GM12875 (cell line): Measurements from ENCODE around the gene RNF157.
"Not testable (repeated sequence)": the region's sequence is repeated elsewhere in the genome, so short reads cannot be mapped to it uniquely, and the experiment has no call there.

ENCODE experiments used
- H3K4me3 ChIP-seq: one replicate; pipeline ENCODE4 v1.5.1; 2011; ENCODE audit warnings: low read depth, low read length, control low read depth
- TF ChIP-seq, protein P1 (sequence below): IDR thresholded peaks from 2 replicates; pipeline ENCODE4 v1.5.1; 2011; ENCODE audit warnings: low read depth, mild to moderate bottlenecking, control low read depth, inconsistent platforms, low read length, moderate library complexity, borderline replicate concordance; ENCODE audit not compliant: insufficient read depth

Gene RNF157

DNA sequence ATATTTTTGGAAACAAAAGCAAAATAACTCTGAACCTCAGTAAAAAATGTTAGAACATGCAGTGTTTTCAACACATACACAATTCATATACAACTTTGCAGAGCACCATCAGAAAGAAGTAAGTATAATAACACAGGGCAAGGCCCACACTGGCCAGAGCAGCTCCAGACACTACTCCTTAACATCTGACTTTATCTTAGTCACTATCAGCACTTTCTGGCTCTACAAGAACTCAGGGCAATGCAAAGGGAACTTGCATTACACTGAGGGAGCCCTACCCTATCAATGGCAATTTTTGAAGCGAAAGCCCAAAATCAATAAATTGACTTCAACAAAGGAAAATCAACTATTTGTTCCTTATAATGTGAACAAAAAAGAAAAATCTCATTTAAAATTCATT, 16.5 kb downstream of the RNF157 start:
- no peak overlapping the region for H3K4me3 ChIP-seq
- TF ChIP-seq, protein P1, sequence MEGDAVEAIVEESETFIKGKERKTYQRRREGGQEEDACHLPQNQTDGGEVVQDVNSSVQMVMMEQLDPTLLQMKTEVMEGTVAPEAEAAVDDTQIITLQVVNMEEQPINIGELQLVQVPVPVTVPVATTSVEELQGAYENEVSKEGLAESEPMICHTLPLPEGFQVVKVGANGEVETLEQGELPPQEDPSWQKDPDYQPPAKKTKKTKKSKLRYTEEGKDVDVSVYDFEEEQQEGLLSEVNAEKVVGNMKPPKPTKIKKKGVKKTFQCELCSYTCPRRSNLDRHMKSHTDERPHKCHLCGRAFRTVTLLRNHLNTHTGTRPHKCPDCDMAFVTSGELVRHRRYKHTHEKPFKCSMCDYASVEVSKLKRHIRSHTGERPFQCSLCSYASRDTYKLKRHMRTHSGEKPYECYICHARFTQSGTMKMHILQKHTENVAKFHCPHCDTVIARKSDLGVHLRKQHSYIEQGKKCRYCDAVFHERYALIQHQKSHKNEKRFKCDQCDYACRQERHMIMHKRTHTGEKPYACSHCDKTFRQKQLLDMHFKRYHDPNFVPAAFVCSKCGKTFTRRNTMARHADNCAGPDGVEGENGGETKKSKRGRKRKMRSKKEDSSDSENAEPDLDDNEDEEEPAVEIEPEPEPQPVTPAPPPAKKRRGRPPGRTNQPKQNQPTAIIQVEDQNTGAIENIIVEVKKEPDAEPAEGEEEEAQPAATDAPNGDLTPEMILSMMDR: no peak

DNA sequence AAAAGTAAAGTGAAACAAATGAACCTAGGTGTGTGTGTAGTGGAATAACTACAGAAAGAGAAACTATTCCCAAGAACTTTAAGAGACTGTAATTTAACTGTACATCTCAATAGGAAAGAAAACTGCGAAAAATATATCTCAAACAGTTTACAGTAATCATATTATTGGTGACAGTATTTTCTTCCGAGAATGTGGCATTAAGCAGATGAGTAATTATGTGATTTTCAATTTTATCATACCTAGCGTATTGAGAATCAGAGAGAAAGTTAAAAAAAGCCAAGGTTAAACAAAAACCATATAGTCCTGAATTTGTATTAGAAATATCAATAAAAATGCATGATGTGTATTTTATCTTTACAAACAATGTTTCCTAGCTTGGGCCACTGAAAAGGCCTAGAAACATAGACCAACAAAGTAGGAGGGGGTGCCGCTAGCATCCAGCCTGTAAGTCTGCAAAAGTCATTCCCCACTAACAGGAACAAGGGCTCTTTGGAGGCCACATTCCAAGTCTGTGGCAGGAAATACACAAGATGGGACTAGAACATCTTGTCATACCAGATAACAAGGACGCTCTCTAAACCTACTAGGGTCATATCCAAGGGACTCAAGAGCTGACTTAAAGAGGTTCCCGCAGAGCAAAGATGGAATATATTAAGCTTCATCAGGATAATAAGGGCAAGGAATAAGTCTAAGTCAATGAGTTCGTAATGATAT, 20.5 kb downstream of the RNF157 start:
- H3K4me3 ChIP-seq: no peak overlapping the region
- TF ChIP-seq, protein P1: no peak

DNA sequence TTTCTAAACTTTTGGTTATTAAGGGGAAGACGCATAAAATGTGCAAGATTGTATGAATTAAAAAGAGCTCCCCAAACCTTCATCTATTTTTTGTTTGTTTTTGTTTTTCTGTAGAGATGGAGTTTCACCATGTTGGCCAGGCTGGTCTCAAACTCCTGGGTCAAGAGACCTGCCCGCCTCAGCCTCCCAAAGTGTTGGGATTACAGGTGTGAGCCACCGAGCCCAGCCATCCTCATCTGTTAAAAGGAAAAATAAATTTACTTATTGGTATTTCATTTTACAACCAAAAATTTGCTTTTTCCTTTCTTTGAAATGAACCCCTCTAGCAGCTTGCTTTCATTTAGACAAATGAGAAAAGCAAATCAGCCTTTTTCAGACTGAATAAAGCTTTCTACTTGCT, 23.2 kb downstream of the RNF157 start:
- TF ChIP-seq, protein P1: no peak
- H3K4me3 ChIP-seq: no peak overlapping the region

DNA sequence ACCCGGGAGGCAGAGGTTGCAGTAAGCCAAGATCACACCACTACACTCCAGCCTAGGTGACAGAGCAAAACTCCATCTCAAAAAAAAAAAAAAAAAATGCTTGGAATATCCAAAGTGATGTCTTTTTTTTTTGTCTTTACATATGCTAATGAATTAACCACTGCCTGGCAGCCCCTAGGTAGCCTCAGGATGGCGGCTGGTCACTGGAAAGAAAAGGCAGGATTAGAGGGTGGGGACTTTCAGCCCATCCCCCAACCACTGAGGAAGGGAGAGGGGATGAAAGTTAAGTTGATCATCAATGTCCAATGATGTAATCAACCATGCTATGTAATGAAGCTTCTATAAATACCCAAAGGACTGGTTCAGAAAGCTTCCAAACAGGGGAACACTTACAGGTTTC, 26.8 kb downstream of the RNF157 start:
- no peak overlapping the region for H3K4me3 ChIP-seq
- TF ChIP-seq, protein P1: no peak

DNA sequence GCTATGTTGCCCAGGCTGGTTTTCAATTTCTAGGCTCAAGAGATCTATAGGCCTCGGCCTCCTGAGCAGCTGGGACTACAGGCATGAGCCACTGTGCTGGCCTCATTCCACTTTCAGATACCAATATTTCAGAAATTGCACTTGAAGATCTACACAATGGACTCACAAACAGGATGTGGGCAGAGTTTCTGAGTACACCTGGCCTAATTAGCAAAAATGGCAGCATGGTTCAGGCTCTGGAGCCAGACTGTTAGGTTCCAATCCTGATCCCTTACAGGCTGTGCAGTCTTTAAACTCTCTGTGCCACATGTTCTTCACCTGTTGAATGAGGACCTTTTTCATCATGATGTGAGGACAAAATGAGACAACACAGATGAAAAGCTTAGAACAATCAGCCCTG, 32.2 kb downstream of the RNF157 start:
- H3K4me3 ChIP-seq: no peak overlapping the region
- TF ChIP-seq, protein P1: no peak

DNA sequence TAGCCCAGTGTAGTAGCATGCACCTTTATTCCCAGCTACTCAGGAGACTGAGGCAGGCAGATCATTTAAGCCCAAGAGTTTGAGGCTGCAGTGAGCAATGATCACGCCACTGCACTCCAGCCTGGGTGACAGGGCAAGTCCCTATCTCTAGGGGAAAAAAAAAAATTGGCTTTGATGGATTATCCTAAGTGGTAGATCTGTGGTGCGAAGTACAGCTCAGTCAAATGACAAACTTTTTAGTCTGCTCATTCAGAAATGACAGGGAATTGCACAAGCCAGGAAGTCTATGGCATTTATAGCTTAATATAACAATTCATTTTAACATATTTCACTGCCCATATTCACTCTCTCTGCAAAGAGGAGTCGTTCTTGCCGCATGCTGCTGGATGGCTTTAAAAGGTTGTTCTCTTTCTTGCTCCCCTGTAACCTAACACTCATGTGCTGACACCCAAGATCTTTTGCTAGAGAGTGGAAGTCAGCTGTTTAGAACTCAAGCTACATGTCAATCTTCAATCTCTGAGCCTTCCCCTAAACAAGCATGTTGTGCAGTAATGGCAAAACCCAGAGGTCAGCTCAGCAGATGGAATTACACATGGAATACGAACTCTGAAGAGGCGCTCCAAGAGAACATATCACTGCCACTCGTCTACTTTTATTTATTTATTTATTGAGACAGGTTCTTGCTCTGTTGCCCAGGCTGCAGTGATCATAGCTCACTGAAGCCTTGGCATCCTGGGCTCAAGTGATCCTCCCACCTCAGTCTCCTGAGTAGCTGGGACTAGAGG, 32.8 kb downstream of the RNF157 start:
- TF ChIP-seq, protein P1: no peak
- no peak overlapping the region for H3K4me3 ChIP-seq

DNA sequence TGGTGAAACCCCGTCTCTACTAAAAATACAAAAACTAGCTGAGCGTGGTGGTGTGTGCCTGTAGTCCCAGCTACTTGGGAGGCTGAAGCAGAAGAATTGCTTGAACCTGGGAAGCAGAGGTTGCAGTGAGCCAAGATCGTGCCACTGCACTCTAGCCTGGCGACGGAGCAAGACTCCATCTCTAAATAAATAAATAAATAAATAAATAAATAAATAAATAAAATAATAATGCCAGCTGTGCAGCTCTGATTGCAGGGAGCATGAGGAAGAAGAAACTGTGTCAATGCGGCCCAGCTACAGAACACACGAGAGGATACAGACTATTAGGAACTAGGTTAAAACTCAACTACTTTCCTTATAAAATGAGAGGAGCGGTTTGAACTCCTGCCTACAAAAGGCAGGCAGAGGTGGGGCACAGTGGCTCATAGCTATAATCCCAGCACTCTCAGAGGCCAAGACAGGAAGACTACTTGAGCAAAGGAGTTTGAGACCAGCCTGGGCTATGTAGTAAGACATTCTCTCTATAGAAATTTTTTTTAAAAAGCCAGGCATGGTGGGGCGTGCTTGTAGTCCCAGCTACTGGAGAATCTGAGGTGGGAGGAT, 34.6 kb downstream of the RNF157 start:
- H3K4me3 ChIP-seq: not testable (repeated sequence)
